Measurements from ENCODE around the gene SPOUT1.

GRCh38 chr9:128828719-128829452, 708 bp downstream of the SPOUT1 start:
- TF ChIP-seq CTCF (conservative IDR thresholded peaks at IDR 0.05 in 1 of 2, IDR thresholded peaks at IDR 0.05 in 1 of 2; ENCODE audit: low read depth in 1 of 2, low read length in 2 of 2) (no peak), EZH2 (IDR thresholded peaks at IDR 0.05; ENCODE audit: low read length, missing control alignments) (no peak)

All from fibroblast of lung (primary cell).